GM21723 (cell line): ENCODE results near the gene NKX1-2.
"Not testable (repeated sequence)": the region's sequence is repeated elsewhere in the genome, so short reads cannot be mapped to it uniquely, and the experiment has no call there.

ENCODE experiments used
- ATAC-seq: cut with Tn5 transposase; IDR thresholded peaks from one replicate; pipeline ENCODE4 v1.9.1; 2021; ENCODE audit warnings: mild to moderate bottlenecking, moderate library complexity; ENCODE audit not compliant: unreplicated experiment

NKX1-2 gene

DNA sequence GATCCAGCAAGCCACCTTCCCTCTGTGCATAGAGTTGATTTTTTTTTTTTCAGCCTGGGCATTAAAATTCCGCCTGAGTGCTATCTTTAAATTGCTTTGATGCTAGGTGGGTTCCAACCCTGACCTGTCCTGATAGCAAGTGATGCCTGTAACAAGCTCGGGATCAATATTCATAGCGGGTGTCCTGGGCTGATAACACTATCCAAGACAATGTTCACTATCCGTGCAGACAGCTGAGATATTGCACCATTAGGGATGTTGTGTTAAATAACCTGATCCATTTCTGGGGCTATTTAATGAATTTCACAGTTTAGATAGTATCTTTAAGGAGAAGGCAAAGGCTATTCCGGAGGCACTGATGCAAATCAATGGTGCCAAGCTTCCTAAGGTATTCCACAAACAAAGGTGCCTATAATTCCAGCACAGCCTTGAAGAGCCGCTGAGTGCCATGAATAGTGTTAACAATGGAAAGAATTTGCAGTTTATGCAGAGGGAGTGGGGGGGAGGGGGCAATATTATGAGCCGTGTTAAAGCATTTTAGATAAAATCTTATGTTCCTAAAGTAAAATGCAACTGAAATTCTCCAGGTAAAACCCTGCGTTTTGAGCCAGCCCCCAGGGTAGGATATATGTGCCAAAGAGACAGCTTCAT, 4.2 kb upstream of the NKX1-2 start:
- no peak for ATAC-seq

- ATAC-seq: no peak
Measured at GRCh38 chr10:124451276-124451675, 1.4 kb upstream of the NKX1-2 start.

DNA sequence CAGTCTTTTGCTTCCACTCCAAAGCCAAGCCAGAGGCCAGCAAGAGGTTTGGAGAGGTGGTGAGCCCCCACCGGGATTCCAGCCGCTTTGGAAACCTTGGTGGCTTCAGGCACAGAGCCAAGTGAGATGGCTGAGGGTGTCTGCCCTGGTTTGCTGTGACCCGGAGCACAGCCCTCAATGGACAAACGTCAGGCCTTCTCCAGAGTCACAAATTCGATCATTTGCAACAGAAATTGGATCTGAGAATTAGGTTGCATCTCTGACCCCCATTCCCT, 885 bp upstream of the NKX1-2 start:
- no peak for ATAC-seq

DNA sequence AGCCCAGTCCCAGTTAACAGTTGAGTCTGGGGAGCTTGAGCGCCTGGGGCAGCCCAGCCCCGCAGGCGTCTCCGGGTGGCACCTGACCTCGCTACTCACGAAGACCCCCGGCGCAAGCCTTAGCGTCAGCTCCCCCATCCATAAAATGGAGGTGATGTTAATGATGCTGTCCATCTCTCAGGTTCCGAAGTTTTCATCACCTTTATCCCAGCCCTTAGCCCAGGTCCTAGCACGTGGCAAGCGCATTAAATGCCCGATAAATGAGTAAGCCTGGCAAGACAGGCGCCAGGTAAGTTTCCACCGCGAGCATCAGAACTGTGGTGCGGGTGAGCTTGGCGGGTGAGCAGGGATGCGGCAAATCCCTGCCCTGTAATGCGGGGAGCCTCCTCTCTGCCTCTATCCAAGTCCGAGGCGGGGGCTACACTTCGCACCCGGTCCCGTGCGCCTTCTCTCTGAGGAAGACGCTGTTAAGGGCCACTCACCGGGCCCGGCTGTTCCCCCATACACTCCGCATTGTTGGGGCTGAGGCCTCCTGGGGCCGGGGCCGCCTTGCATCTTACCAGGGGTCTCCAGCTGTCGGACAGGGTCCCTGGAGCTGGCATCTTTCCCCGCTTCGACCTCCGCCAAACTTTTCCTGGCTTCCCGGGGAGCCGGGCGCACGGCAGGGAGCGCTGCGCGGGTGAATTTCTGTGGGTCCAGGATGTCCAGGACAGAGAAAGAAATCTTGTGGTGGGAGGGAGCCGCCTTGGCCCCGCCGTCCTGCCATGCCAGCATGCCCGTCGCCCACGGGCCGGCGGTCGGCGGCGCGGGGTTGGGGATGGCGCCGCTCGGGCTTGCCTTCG, 444 bp downstream of the NKX1-2 start:
- ATAC-seq: no peak

DNA sequence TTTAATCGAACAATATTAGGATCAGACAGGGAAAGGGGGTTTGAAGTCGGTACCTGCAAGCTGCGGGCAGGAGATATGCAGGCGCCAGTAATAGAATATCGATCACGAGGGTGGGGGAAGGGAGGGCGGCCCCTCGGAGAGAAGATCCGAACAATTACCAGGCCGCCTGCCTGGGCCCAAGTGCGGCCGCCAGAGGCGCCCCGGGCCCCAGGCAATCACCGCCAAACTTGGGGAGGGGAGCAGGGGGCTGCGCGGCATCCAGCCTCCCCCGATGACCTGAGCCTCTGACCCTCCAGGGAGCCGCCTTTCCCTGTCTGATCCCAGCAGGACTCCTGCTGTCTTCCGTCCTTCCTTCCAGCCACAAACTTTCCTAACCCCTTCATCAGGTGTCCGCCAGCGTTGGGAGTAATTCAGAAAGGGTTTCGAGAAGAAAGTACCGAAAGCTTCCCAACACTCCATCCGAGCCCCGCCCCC, 1.1 kb downstream of the NKX1-2 start:
- ATAC-seq: no peak

GRCh38 chr10:124447751-124448466, 1.9 kb downstream of the NKX1-2 start:
- no peak for ATAC-seq

GRCh38 chr10:124446830-124447750, 2.7 kb downstream of the NKX1-2 start:
- ATAC-seq: no peak

GRCh38 chr10:124441694-124442093, 8.1 kb downstream of the NKX1-2 start:
- not testable (repeated sequence) for ATAC-seq

- peak; percentile 93 for ATAC-seq
Measured at GRCh38 chr10:124436191-124436638, 13.6 kb downstream of the NKX1-2 start.

DNA sequence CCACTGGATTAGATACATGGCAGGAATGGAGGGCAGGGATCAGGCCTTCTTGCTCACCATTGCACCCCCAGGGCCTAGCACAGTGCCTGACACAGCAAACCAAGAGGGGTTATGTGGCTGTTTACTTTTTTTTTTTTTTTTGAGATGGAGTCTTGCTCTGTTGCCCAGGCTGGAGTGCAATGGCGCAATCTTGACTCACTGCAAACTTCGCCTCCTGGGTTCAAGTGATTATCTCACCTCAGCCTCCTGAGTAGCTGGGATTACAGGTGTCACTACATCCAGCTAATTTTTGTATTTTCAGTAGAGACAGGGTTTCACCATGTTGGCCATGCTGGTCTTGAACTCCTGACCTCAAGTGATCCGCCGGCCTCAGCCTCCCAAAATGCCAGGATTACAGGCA, 14.2 kb downstream of the NKX1-2 start:
- not testable (repeated sequence) for ATAC-seq

- ATAC-seq: no peak
Measured at GRCh38 chr10:124433461-124433860, 16.4 kb downstream of the NKX1-2 start.

- no peak for ATAC-seq
Measured at GRCh38 chr10:124430077-124430476, 19.8 kb downstream of the NKX1-2 start.

DNA sequence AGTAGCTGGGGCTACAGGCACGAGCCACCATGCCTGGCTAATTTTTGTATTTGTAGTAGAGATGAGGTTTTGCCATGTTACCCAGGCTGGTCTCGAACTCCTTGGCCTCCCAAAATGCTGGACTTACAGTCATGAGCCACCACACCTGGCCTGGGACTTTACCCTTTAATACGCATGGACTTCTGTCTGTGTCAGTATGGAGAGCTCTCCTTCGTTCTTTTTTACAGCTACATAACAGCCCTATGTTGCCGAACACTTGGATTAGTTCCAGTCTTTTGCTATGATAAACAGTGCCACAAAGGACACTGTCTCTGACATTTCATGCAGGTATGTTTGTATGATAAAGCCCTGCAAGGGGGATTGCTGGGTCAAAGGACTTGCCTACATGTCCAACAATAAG, 20.3 kb downstream of the NKX1-2 start:
- ATAC-seq: no peak

DNA sequence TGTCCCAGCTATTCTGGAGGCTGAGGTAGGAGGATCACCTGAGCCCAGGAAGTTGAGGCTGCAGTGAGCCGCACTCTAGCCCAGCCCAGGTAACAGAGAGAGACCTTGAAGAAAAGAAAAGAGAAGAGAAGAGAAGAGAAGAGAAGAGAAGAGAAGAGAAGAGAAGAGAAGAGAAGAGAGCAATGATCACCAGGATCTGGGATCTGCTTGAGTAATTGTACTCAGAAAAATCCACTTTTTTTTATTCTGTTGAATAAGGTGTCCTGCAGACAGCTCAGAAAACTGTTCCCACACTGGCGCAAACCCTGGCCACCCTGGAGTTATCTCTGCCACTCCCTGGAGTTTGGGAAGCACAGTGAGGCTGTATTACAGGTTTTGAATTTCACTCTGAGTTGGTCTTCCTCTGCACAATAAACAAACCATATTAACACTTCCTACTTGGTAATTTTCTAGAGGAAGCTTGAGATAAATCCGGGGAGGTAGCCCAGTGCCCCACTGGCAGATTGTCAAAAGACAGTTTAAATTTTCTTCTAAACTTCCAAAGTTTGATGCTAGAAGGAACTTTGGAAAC, 21.5 kb downstream of the NKX1-2 start:
- no peak for ATAC-seq

GRCh38 chr10:124425227-124425962, 24.4 kb downstream of the NKX1-2 start:
- ATAC-seq: no peak

DNA sequence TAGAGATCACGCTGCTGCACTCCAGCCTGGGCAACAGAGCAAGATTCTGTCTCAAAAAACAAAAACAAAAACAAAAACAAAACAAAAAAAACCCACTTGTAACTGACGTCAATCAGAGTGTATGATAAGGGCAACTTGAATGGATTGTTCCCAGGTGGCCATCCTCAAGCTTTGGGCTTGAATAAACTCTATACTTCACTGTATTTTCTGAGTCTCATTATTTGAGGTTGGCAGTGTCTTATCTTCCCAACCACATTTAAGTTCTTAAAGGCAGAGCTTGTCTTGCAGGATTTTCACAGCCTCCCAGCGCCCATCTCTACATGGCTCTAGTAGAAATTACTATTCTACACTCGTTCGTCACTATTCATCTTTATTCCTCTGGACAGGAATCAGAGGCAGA, 26.0 kb downstream of the NKX1-2 start:
- ATAC-seq: no peak

DNA sequence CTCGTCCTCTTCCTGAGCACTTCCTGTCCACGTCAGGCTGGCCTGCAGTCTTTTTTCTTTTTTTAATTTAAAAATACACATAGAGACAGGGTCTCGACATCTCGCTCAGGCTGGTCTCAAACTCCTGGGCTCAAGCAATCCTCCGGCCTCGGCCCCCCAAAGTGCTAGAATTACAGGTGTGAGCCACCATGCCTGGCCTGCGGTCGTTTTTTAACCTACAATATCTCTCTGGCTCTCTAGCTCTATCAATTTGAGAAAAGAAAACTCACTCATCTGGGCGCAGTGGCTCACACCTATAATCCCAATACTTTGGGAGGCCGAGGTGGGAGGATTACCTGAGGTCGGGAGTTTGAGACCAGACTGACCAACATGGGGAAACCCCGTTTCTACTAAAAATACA, 27.1 kb downstream of the NKX1-2 start:
- no peak for ATAC-seq

DNA sequence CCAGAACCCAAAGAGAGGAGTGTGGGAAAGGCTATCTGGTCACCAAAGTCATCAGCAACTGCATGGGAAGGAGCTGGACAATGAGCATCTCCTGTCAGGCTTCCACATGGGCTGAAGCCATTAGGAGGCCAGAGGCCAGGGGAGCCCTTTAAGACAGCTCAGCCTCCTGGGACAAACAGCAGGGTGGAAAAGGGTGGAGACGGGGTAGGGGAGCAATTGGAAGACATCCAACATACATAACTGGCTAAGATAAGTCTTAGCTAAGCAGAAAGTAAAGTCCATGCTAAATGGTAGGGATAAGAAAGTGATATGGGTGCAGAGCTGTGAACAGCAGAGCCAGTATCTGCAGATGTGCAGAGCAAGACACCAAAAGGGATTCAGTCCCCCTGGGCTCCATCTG, 29.6 kb downstream of the NKX1-2 start:
- ATAC-seq: no peak

- no peak for ATAC-seq
Measured at GRCh38 chr10:124419635-124420034, 30.2 kb downstream of the NKX1-2 start.
